HepG2 (cell line): ENCODE measurements around the gene COA3. TPM values are rescaled to one million over a fixed set of nuclear protein-coding genes. Genes with fewer than 3 reads are reported as not detected.

ENCODE experiments used
- SAFB2 ChIP-seq: sonication (generic); formaldehyde crosslinking; IDR thresholded peaks from 2 replicates; pipeline ENCODE4 v1.5.1; 2020; ENCODE audit warnings: missing genetic modification reagents, low read depth, mild to moderate bottlenecking, borderline replicate concordance
- SP2 ChIP-seq: sonication (generic); formaldehyde crosslinking; IDR thresholded peaks from 2 replicates; pipeline ENCODE4 v1.5.1; 2020; ENCODE audit warnings: mild to moderate bottlenecking, missing genetic modification reagents
- ZNF460 ChIP-seq: sonication (generic); formaldehyde crosslinking; IDR thresholded peaks from 2 replicates; pipeline ENCODE4 v1.5.1; 2020; ENCODE audit warnings: missing genetic modification reagents, mild to moderate bottlenecking, borderline replicate concordance
- ZNF484 ChIP-seq: sonication (generic); formaldehyde crosslinking; IDR thresholded peaks from 2 replicates; pipeline ENCODE4 v1.5.1; 2020; ENCODE audit warnings: mild to moderate bottlenecking, low read depth, missing genetic modification reagents, borderline replicate concordance
- ZNF513 ChIP-seq: sonication (generic); formaldehyde crosslinking; conservative IDR thresholded peaks from 2 replicates; pipeline ENCODE4 v1.5.0; 2020; ENCODE audit warnings: missing genetic modification reagents
- ZNF543 ChIP-seq: sonication (generic); formaldehyde crosslinking; IDR thresholded peaks from 2 replicates; pipeline ENCODE4 v1.4.0; 2020; ENCODE audit warnings: mild to moderate bottlenecking, missing genetic modification reagents
- ZNF784 ChIP-seq: sonication (generic); formaldehyde crosslinking; IDR thresholded peaks from 2 replicates; pipeline ENCODE4 v1.5.1; 2020; ENCODE audit warnings: missing genetic modification reagents, mild to moderate bottlenecking, borderline replicate concordance
- polyA plus RNA-seq, 8 experiments: library from polyadenylated mRNA; depleted of rRNA in 3 of 8; stranded (reverse) in 7 of 8; unstranded in 1 of 8; fragments of >200 nt; fragmentation: Illumina TruSeq in 4 of 8; extraction: Trizol in 4 of 8; gene quantifications; 2 replicates each; pipeline versions ENCODE4 v1.2.1 to v1.2.3, GENCODE V29; 2011 to 2016; ENCODE audit warnings: low read depth in 4 of 8, missing spikeins in 1 of 8, mixed read lengths in 1 of 8; ENCODE audit not compliant: insufficient read depth in 1 of 8
- total RNA-seq, 5 experiments: library from RNA; depleted of rRNA; stranded (reverse); fragments of >200 nt; fragmentation: Illumina TruSeq; extraction: Trizol; gene quantifications; 2 replicates each; pipeline ENCODE4 v1.2.3, GENCODE V29; 2016; ENCODE audit warnings: low read depth in 1 of 5
- TF ChIP-seq, protein P1 (sequence below): sonication (generic); formaldehyde crosslinking; IDR thresholded peaks from 2 replicates; pipeline ENCODE4 v1.4.0; 2020; ENCODE audit warnings: mild to moderate bottlenecking, missing genetic modification reagents
- TF ChIP-seq, protein P2 (sequence below): sonication (generic); formaldehyde crosslinking; IDR thresholded peaks from 2 replicates; pipeline ENCODE4 v1.8.0; 2023; ENCODE audit warnings: mild to moderate bottlenecking, missing genetic modification reagents
- TF ChIP-seq, protein P3 (sequence below): sonication (generic); formaldehyde crosslinking; IDR thresholded peaks from 2 replicates; pipeline ENCODE4 v1.4.0; 2020; ENCODE audit warnings: missing genetic modification reagents, borderline replicate concordance
- TF ChIP-seq, protein P4 (sequence below): sonication (generic); formaldehyde crosslinking; IDR thresholded peaks from 2 replicates; pipeline ENCODE4 v1.4.0; 2020; ENCODE audit warnings: missing genetic modification reagents

The COA3 gene
- total and polyA plus RNA-seq, 2 of the 13 experiments (the other 11 are each of a cell fraction or from before 2014, with no cell fraction given): 133 to 202 TPM

- TF ChIP-seq ZNF543 (CRISPR knock-in tag): no peak; the same call in 1 of the 2 replicates
- TF ChIP-seq, protein P1, sequence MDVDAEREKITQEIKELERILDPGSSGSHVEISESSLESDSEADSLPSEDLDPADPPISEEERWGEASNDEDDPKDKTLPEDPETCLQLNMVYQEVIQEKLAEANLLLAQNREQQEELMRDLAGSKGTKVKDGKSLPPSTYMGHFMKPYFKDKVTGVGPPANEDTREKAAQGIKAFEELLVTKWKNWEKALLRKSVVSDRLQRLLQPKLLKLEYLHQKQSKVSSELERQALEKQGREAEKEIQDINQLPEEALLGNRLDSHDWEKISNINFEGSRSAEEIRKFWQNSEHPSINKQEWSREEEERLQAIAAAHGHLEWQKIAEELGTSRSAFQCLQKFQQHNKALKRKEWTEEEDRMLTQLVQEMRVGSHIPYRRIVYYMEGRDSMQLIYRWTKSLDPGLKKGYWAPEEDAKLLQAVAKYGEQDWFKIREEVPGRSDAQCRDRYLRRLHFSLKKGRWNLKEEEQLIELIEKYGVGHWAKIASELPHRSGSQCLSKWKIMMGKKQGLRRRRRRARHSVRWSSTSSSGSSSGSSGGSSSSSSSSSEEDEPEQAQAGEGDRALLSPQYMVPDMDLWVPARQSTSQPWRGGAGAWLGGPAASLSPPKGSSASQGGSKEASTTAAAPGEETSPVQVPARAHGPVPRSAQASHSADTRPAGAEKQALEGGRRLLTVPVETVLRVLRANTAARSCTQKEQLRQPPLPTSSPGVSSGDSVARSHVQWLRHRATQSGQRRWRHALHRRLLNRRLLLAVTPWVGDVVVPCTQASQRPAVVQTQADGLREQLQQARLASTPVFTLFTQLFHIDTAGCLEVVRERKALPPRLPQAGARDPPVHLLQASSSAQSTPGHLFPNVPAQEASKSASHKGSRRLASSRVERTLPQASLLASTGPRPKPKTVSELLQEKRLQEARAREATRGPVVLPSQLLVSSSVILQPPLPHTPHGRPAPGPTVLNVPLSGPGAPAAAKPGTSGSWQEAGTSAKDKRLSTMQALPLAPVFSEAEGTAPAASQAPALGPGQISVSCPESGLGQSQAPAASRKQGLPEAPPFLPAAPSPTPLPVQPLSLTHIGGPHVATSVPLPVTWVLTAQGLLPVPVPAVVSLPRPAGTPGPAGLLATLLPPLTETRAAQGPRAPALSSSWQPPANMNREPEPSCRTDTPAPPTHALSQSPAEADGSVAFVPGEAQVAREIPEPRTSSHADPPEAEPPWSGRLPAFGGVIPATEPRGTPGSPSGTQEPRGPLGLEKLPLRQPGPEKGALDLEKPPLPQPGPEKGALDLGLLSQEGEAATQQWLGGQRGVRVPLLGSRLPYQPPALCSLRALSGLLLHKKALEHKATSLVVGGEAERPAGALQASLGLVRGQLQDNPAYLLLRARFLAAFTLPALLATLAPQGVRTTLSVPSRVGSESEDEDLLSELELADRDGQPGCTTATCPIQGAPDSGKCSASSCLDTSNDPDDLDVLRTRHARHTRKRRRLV (CRISPR knock-in tag): no peak
- no peak for TF ChIP-seq ZNF460 (CRISPR knock-in tag)
- TF ChIP-seq, protein P2, sequence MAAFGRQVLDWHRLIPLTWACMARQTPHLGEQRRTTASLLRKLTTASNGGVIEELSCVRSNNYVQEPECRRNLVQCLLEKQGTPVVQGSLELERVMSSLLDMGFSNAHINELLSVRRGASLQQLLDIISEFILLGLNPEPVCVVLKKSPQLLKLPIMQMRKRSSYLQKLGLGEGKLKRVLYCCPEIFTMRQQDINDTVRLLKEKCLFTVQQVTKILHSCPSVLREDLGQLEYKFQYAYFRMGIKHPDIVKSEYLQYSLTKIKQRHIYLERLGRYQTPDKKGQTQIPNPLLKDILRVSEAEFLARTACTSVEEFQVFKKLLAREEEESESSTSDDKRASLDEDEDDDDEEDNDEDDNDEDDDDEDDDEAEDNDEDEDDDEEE: no peak; the same call in 1 of the 2 replicates
- TF ChIP-seq ZNF513: no peak; the same call in 1 of the 2 replicates
- TF ChIP-seq, protein P3, sequence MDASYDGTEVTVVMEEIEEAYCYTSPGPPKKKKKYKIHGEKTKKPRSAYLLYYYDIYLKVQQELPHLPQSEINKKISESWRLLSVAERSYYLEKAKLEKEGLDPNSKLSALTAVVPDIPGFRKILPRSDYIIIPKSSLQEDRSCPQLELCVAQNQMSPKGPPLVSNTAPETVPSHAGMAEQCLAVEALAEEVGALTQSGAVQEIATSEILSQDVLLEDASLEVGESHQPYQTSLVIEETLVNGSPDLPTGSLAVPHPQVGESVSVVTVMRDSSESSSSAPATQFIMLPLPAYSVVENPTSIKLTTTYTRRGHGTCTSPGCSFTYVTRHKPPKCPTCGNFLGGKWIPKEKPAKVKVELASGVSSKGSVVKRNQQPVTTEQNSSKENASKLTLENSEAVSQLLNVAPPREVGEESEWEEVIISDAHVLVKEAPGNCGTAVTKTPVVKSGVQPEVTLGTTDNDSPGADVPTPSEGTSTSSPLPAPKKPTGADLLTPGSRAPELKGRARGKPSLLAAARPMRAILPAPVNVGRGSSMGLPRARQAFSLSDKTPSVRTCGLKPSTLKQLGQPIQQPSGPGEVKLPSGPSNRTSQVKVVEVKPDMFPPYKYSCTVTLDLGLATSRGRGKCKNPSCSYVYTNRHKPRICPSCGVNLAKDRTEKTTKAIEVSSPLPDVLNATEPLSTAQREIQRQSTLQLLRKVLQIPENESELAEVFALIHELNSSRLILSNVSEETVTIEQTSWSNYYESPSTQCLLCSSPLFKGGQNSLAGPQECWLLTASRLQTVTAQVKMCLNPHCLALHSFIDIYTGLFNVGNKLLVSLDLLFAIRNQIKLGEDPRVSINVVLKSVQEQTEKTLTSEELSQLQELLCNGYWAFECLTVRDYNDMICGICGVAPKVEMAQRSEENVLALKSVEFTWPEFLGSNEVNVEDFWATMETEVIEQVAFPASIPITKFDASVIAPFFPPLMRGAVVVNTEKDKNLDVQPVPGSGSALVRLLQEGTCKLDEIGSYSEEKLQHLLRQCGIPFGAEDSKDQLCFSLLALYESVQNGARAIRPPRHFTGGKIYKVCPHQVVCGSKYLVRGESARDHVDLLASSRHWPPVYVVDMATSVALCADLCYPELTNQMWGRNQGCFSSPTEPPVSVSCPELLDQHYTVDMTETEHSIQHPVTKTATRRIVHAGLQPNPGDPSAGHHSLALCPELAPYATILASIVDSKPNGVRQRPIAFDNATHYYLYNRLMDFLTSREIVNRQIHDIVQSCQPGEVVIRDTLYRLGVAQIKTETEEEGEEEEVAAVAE: no peak
- no peak for TF ChIP-seq SP2
- TF ChIP-seq ZNF784 (CRISPR knock-in tag): no peak
- TF ChIP-seq ZNF484: no peak
- no peak for TF ChIP-seq SAFB2 (CRISPR knock-in tag)
- TF ChIP-seq, protein P4, sequence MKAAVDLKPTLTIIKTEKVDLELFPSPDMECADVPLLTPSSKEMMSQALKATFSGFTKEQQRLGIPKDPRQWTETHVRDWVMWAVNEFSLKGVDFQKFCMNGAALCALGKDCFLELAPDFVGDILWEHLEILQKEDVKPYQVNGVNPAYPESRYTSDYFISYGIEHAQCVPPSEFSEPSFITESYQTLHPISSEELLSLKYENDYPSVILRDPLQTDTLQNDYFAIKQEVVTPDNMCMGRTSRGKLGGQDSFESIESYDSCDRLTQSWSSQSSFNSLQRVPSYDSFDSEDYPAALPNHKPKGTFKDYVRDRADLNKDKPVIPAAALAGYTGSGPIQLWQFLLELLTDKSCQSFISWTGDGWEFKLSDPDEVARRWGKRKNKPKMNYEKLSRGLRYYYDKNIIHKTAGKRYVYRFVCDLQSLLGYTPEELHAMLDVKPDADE (CRISPR knock-in tag): no peak
Observed at GRCh38 chr17:42797067-42798007, 1.2 kb downstream of the COA3 start (continued).
